Measurements from ENCODE around the gene DDX41. TPM values are rescaled to one million over a fixed set of nuclear protein-coding genes. Genes with fewer than 3 reads are reported as not detected.

DDX41 gene
- total RNA-seq, 1 experiment from 2014 or later, result 136 TPM

- ATAC-seq (peak; percentile 25), DNase-seq (ENCODE audit: low spot score) (peak; percentile 54)
- ChIA-PET POLR2A (interaction anchor here (0.6 to 2.0 kb wide), 3 partner anchors 8 to 961 kb away, joined by 5 to 8 read pairs (median 6); partner anchors contain the start of gene PDLIM7), CTCF (interaction anchor here (0.5 to 11.2 kb wide), 12 partner anchors 9 to 98 kb away, joined by 3 to 230 read pairs (median 4); partner anchors contain the start of genes DBN1 and PDLIM7)
- Mint-ChIP-seq H3K9me3 (no peaks in the 10 kb centered on the region), H3K27ac (no peak overlapping the region), H3K4me3 (no peak overlapping the region), H3K4me1 (peaks cover 15% of the 10 kb centered on the region), H3K27me3 (ENCODE audit: low read depth) (no peaks in the 10 kb centered on the region), H3K36me3 (peaks cover 59% of the 10 kb centered on the region)
- TF ChIP-seq MXD4 (CRISPR knock-in tag; IDR thresholded peaks at IDR 0.05; ENCODE audit: borderline replicate concordance), result no peak
- no peak for TF ChIP-seq ETV6 (CRISPR knock-in tag; IDR thresholded peaks at IDR 0.05)
- 0 out of 2 replicates have a peak, but pooled peaks have one; percentile 11 for TF ChIP-seq FOXP1 (CRISPR knock-in tag; IDR thresholded peaks at IDR 0.05; ENCODE audit: borderline replicate concordance)
- TF ChIP-seq AFF4 (CRISPR knock-in tag; IDR thresholded peaks at IDR 0.05; ENCODE audit: borderline replicate concordance), result no peak
- TF ChIP-seq GTF2I (CRISPR knock-in tag; conservative IDR thresholded peaks at IDR 0.05), result no peak
- no peak for TF ChIP-seq E2F5 (CRISPR knock-in tag; IDR thresholded peaks at IDR 0.05)
- no peak for TF ChIP-seq JUN (CRISPR knock-in tag; IDR thresholded peaks at IDR 0.05)
Observed at GRCh38 chr5:177489119-177489716, 27.5 kb downstream of the DDX41 start.

- Mint-ChIP-seq H3K36me3 (peaks cover 60% of the 10 kb centered on the region), H3K4me3 (no peak overlapping the region), H3K4me1 (peaks cover 11% of the 10 kb centered on the region), H3K9me3 (no peaks in the 10 kb centered on the region), H3K27me3 (ENCODE audit: low read depth) (no peaks in the 10 kb centered on the region), H3K27ac (no peak overlapping the region)
- ChIA-PET POLR2A (interaction anchor here (1.7 to 2.0 kb wide), 2 partner anchors 10 to 13 kb away, joined by 5 to 8 read pairs; partner anchors contain the start of gene PDLIM7), CTCF (interaction anchor here (2.5 to 11.2 kb wide), 3 partner anchors 10 to 13 kb away, joined by 19 to 230 read pairs (median 26); partner anchors contain the start of genes DBN1 and PDLIM7)
- DNase-seq (ENCODE audit: low spot score) (no peak), ATAC-seq (no peak)
- TF ChIP-seq SMAD3 (CRISPR knock-in tag; IDR thresholded peaks at IDR 0.05; ENCODE audit: borderline replicate concordance) (no peak), ZBTB21 (CRISPR knock-in tag; IDR thresholded peaks at IDR 0.05; ENCODE audit: borderline replicate concordance) (no peak), AFF4 (CRISPR knock-in tag; IDR thresholded peaks at IDR 0.05; ENCODE audit: borderline replicate concordance) (no peak)
- TF ChIP-seq, protein P1, sequence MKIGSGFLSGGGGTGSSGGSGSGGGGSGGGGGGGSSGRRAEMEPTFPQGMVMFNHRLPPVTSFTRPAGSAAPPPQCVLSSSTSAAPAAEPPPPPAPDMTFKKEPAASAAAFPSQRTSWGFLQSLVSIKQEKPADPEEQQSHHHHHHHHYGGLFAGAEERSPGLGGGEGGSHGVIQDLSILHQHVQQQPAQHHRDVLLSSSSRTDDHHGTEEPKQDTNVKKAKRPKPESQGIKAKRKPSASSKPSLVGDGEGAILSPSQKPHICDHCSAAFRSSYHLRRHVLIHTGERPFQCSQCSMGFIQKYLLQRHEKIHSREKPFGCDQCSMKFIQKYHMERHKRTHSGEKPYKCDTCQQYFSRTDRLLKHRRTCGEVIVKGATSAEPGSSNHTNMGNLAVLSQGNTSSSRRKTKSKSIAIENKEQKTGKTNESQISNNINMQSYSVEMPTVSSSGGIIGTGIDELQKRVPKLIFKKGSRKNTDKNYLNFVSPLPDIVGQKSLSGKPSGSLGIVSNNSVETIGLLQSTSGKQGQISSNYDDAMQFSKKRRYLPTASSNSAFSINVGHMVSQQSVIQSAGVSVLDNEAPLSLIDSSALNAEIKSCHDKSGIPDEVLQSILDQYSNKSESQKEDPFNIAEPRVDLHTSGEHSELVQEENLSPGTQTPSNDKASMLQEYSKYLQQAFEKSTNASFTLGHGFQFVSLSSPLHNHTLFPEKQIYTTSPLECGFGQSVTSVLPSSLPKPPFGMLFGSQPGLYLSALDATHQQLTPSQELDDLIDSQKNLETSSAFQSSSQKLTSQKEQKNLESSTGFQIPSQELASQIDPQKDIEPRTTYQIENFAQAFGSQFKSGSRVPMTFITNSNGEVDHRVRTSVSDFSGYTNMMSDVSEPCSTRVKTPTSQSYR (CRISPR knock-in tag; IDR thresholded peaks at IDR 0.05), result no peak
Observed at GRCh38 chr5:177487975-177488374, 28.8 kb downstream of the DDX41 start.

All from WTC11 (cell line).